NB4 (cell line): ENCODE results near the gene STK39.

ENCODE experiments used
- DNase-seq: peaks from one replicate; pipeline ENCODE4 v3.0.0; 2010; ENCODE audit warnings: low read depth
- H3K4me3 ChIP-seq: one replicate; pipeline ENCODE4 v1.5.1; 2011; ENCODE audit warnings: mild to moderate bottlenecking, low read depth, low read length, moderate library complexity
- MYC ChIP-seq: IDR thresholded peaks from 2 replicates; pipeline ENCODE4 v1.6.1; 2011; ENCODE audit warnings: low read depth, low read length
- POLR2A ChIP-seq: IDR thresholded peaks from 2 replicates; pipeline ENCODE4 v1.6.1; 2011; ENCODE audit warnings: mild to moderate bottlenecking; ENCODE audit not compliant: insufficient read length; ENCODE audit errors: extremely low read depth
- TF ChIP-seq, protein P1 (sequence below): IDR thresholded peaks from 2 replicates; pipeline ENCODE4 v1.6.1; 2011; ENCODE audit warnings: low read depth, low read length
- TF ChIP-seq, protein P2 (sequence below): IDR thresholded peaks from one replicate; pipeline ENCODE4 v1.5.1; 2012; ENCODE audit warnings: low read depth, low read length

The STK39 gene

GRCh38 chr2:167914969-167915368, 332.4 kb downstream of the STK39 start:
- TF ChIP-seq, protein P1, sequence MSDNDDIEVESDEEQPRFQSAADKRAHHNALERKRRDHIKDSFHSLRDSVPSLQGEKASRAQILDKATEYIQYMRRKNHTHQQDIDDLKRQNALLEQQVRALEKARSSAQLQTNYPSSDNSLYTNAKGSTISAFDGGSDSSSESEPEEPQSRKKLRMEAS = no peak
- no peak for TF ChIP-seq POLR2A
- TF ChIP-seq MYC = no peak
- TF ChIP-seq, protein P2, sequence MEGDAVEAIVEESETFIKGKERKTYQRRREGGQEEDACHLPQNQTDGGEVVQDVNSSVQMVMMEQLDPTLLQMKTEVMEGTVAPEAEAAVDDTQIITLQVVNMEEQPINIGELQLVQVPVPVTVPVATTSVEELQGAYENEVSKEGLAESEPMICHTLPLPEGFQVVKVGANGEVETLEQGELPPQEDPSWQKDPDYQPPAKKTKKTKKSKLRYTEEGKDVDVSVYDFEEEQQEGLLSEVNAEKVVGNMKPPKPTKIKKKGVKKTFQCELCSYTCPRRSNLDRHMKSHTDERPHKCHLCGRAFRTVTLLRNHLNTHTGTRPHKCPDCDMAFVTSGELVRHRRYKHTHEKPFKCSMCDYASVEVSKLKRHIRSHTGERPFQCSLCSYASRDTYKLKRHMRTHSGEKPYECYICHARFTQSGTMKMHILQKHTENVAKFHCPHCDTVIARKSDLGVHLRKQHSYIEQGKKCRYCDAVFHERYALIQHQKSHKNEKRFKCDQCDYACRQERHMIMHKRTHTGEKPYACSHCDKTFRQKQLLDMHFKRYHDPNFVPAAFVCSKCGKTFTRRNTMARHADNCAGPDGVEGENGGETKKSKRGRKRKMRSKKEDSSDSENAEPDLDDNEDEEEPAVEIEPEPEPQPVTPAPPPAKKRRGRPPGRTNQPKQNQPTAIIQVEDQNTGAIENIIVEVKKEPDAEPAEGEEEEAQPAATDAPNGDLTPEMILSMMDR = no peak
- DNase-seq = no peak
- no peak overlapping the region for H3K4me3 ChIP-seq

DNA sequence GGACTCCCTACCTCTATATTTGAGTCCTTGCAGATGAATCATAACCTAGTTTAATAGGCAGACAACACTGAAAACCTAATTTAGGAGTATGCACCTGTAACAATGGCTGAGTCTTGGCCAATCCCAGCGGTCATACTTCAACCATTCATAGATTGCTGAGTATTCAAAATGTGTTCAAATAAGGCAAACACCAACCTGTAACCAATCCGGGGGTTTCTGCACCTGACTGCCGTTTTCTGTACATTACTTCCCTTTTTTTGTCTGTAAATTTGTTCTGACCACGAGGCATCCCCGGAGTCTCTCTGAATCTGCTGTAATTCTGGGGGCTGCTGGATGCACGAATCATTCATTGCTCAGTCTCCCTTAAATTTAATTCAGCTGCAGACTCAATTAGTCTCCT, 338.6 kb downstream of the STK39 start:
- TF ChIP-seq POLR2A = no peak
- TF ChIP-seq, protein P1 = no peak
- no peak for TF ChIP-seq MYC

GRCh38 chr2:167905668-167906067, 341.7 kb downstream of the STK39 start:
- no peak for DNase-seq
- no peak overlapping the region for H3K4me3 ChIP-seq
- TF ChIP-seq, protein P2 = no peak
- TF ChIP-seq, protein P1 = no peak

More for the DNA sequence above, 338.6 kb downstream of the STK39 start:
- H3K4me3 ChIP-seq = no peak overlapping the region
- peak; percentile 27 for DNase-seq
